ENCODE measurements around the gene NXNL1.

- TF ChIP-seq POLR2A (IDR thresholded peaks at IDR 0.05; ENCODE audit: control extremely low read depth in 1 of 2, low read depth in 2 of 2, low read length in 2 of 2) (no peak), CTCF (IDR thresholded peaks at IDR 0.05; ENCODE audit: control extremely low read depth in 1 of 3, insufficient read depth in 1 of 3, low read depth in 1 of 3, low read length in 3 of 3) (no peak), CREB1 (IDR thresholded peaks at IDR 0.05) (no peak), CBX5 (IDR thresholded peaks at IDR 0.05; ENCODE audit: low read depth, low read length) (no peak), SP1 (IDR thresholded peaks at IDR 0.05; ENCODE audit: low read depth, low read length) (no peak), TCF12 (IDR thresholded peaks at IDR 0.05; ENCODE audit: low read depth, low read length) (no peak), GABPA (IDR thresholded peaks at IDR 0.05; ENCODE audit: borderline replicate concordance, insufficient read depth, low read length) (no peak), NRF1 (IDR thresholded peaks at IDR 0.05; ENCODE audit: low read depth, low read length) (no peak), EP300 (IDR thresholded peaks at IDR 0.05; ENCODE audit: borderline replicate concordance in 1 of 2, low read depth in 2 of 2, low read length in 2 of 2) (no peak), EZH2 (IDR thresholded peaks at IDR 0.05; ENCODE audit: low read depth, low read length, severe bottlenecking) (no peak), RAD21 (IDR thresholded peaks at IDR 0.05 in 1 of 2, conservative IDR thresholded peaks at IDR 0.05 in 1 of 2; ENCODE audit: low read depth in 2 of 2, low read length in 2 of 2) (no peak), POLR2AphosphoS5 (IDR thresholded peaks at IDR 0.05; ENCODE audit: low read depth, low read length) (no peak), JUN (IDR thresholded peaks at IDR 0.05; ENCODE audit: low read depth, low read length) (no peak), GTF2F1 (IDR thresholded peaks at IDR 0.05; ENCODE audit: borderline replicate concordance, low read depth, low read length) (no peak)
These were observed 13.0 kb downstream of the NXNL1 start for GRCh38 chr19:17447704-17448130.

Measured in H1 (cell line).